Mucosa of rectum (tissue), 2 donors: ENCODE data around the gene ZHX3.
"Not testable (repeated sequence)": the region's sequence is repeated elsewhere in the genome, so short reads cannot be mapped to it uniquely, and the experiment has no call there.

Experiments
- H3K27ac ChIP-seq, 2 donors: one replicate each; pipeline ENCODE4 v1.7.0; 2013; ENCODE audit warnings: inconsistent platforms in 2 of 2, low read depth in 2 of 2, low read length in 2 of 2
- H3K27me3 ChIP-seq, 2 donors: one replicate each; pipeline ENCODE4 v1.7.0; 2013; ENCODE audit warnings: low read length in 2 of 2; ENCODE audit not compliant: control insufficient read depth in 2 of 2, insufficient read depth in 2 of 2
- H3K36me3 ChIP-seq, 2 donors: one replicate each; pipeline ENCODE4 v1.7.0; 2013; ENCODE audit warnings: low read length in 2 of 2; ENCODE audit not compliant: control insufficient read depth in 2 of 2, insufficient read depth in 2 of 2
- H3K4me1 ChIP-seq, 2 donors: one replicate each; pipeline ENCODE4 v1.7.0; 2013; ENCODE audit warnings: low read length in 2 of 2, mild to moderate bottlenecking in 1 of 2; ENCODE audit not compliant: control insufficient read depth in 2 of 2, insufficient read depth in 2 of 2
- H3K4me3 ChIP-seq, 2 donors: one replicate each; pipeline ENCODE4 v1.7.0; 2013; ENCODE audit warnings: low read length in 2 of 2
- H3K9ac ChIP-seq, 2 donors: one replicate each; pipeline ENCODE4 v1.7.0; 2013; ENCODE audit warnings: low read length in 2 of 2, low read depth in 1 of 2, mild to moderate bottlenecking in 1 of 2
- H3K9me3 ChIP-seq, 2 donors: one replicate each; pipeline ENCODE4 v1.7.0; 2013; ENCODE audit warnings: low read length in 2 of 2; ENCODE audit not compliant: control insufficient read depth in 2 of 2
- donor health status: healthy.
- donor health status: Normal muscosa, but diverticular disease.

Gene ZHX3

DNA sequence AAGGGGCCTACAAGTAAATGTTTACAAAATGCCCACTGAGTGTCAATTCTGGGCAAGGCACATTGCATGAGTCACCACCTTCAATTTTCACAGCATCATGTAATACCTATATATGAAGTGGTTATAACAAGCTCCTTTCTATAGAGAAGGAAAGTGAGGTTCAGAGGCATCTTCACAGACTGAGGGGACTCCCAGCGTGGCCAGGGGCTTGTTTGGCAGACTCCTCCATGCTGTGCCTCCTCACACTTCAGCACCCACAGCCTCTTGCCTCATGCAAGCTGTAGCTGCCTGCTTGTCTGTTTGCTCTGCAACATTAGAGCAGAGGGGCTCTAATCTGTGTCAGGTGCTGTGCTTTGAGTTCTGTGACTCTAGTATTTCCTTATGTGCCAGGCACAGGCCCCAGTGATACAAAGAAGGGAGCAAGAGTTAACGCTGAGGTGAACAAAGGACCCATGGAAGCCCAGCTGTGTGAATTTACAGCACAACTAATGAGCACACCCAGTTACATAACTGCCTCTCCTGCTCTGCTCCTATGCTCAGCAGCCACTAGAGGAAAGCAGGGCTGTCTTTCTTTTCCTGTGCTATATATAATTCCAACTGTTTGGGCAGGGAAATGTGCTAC, 72.3 kb downstream of the ZHX3 start:
- H3K4me1 ChIP-seq: peaks cover 11 to 32% of the 10 kb centered on the region in 2 donors
- H3K27me3 ChIP-seq: no peaks in the 10 kb centered on the region
- no peak overlapping the region for H3K4me3 ChIP-seq
- no peaks in the 10 kb centered on the region for H3K9me3 ChIP-seq
- no peak overlapping the region for H3K9ac ChIP-seq
- no peaks in the 10 kb centered on the region for H3K36me3 ChIP-seq
- peak overlapping the region in 1 of 2 donors; percentile 50 for H3K27ac ChIP-seq

DNA sequence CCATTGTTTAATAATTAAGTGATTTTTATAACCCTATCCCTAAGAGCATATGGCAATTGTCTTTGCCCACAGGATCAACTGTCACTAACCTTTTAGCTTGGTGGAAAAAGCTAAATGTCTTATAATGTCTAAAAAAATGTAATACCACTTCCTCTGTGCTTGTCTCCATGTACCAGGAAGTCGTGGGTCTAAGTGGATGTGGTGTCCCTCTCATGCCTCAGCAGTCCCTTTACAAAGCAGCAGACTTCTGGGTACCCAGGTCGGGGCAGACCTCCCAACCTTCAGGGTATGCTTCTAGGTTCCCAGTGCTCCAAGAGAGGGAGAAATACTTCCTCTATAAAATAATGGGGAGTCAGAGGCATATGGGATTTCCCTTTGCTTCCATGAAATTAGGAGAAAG, 74.7 kb downstream of the ZHX3 start:
- no peaks in the 10 kb centered on the region for H3K27me3 ChIP-seq
- H3K4me3 ChIP-seq: no peak overlapping the region
- no peak overlapping the region for H3K27ac ChIP-seq
- H3K36me3 ChIP-seq: no peaks in the 10 kb centered on the region
- no peaks in the 10 kb centered on the region for H3K9me3 ChIP-seq
- H3K9ac ChIP-seq: no peak overlapping the region
- H3K4me1 ChIP-seq: peaks cover 10 to 13% of the 10 kb centered on the region in 2 donors

DNA sequence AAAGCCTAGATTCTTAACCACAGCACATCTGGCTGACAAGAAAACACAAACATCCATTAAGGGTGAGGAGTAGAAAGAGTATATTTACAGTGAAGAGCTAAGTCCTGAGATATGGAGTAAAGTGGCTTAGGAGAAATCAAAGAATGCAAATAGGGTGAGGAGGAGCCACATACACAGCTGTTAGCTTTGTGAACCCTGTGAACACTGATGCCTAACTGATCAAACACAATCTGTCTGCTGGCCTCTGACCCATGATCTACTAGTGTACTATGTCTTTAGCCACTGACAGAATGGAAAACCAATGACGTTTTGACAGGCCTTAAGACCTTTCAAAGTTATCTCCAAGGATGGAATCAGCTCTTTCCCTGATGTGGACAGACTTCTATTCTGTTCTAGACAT, 75.2 kb downstream of the ZHX3 start:
- Histone ChIP-seq H3K4me3 (no peak overlapping the region), H3K9me3 (no peaks in the 10 kb centered on the region), H3K36me3 (no peaks in the 10 kb centered on the region), H3K27ac (no peak overlapping the region), H3K9ac (no peak overlapping the region), H3K27me3 (no peaks in the 10 kb centered on the region), H3K4me1 (peaks cover 5 to 8% of the 10 kb centered on the region in 2 donors)

DNA sequence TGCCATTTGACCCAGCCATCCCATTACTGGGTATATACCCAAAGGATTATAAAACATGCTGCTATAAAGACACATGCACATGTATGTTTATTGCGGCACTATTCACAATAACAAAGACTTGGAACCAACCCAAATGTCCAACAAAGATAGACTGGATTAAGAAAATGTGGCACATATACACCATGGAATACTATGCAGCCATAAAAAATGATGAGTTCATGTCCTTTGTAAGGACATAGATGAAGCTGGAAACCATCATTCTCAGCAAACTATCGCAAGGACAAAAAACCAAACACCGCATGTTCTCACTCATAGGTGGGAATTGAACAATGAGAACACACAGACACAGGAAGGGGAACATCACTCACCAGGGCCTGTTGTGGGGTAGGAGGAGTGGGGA, 80.3 kb downstream of the ZHX3 start:
- not testable (repeated sequence) for H3K4me3 ChIP-seq, H3K27me3 ChIP-seq, H3K4me1 ChIP-seq, H3K9me3 ChIP-seq, H3K27ac ChIP-seq, H3K9ac ChIP-seq, H3K36me3 ChIP-seq

DNA sequence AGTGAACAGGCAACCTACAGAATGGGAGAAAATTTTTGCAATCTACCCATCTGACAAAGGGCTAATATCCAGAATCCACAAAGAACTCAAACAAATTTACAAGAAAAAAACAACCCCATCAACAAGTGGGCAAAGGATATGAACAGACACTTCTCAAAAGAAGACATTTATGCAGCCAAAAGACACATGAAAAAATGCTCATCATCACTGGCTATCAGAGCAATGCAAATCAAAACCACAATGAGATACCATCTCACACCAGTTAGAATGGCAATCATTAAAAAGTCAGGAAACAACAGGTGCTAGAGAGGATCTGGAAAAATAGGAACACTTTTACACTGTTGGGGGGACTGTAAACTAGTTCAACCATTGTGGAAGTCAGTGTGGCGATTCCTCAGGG, 80.7 kb downstream of the ZHX3 start:
- not testable (repeated sequence) for H3K27me3 ChIP-seq, H3K9me3 ChIP-seq
- H3K4me1 ChIP-seq: peaks cover 3 to 11% of the 10 kb centered on the region in 2 donors

DNA sequence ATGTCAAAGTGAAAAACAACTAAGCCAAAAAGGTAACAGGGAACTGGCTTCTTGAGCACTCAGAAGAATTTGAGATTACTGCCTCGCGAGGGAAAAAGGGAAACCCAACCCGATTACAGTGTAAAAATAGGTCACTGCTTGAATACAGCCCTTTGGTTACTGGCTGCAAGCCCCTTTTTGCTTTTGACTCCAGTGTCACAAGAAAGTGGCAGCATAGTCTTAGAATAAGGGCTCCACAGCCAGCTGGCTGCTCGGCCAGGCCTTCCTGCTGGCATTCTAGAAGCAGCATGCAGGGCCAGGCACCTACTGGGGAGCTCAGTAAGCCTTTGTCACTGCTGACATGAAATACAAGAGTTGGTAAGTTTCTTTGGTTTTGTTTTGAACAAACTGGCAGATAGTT, 83.0 kb downstream of the ZHX3 start:
- Histone ChIP-seq H3K9ac (no peak overlapping the region), H3K27ac (no peak overlapping the region), H3K27me3 (no peaks in the 10 kb centered on the region), H3K36me3 (no peaks in the 10 kb centered on the region), H3K4me1 (peaks cover 3 to 11% of the 10 kb centered on the region in 2 donors), H3K4me3 (no peak overlapping the region), H3K9me3 (no peaks in the 10 kb centered on the region)

More for the DNA sequence above, 80.7 kb downstream of the ZHX3 start:
- H3K4me3 ChIP-seq, H3K9ac ChIP-seq, H3K27ac ChIP-seq, H3K36me3 ChIP-seq: not testable (repeated sequence)

DNA sequence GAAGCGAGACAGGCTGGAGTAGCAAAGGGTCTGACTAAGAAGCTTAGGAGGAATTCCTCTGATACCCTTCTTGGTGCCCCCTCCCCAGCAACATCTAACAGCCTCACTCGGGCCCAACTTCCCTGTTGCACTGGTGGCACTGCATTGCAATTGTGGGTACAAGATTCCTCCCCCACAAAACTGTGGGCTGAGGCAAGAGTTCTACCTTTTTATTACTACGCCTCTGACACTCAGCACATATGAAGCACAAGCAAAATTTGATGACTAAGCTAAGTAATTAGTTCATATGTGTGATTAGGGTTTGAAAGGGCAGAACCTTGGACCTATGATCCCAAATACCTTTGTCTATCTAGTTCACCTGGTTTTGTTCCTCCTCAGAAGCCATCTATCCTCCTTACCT, 83.5 kb downstream of the ZHX3 start:
- H3K9me3 ChIP-seq: no peaks in the 10 kb centered on the region
- H3K9ac ChIP-seq: no peak overlapping the region
- no peaks in the 10 kb centered on the region for H3K27me3 ChIP-seq
- H3K27ac ChIP-seq: no peak overlapping the region
- peaks cover 3 to 11% of the 10 kb centered on the region in 2 donors for H3K4me1 ChIP-seq
- no peak overlapping the region for H3K4me3 ChIP-seq
- no peaks in the 10 kb centered on the region for H3K36me3 ChIP-seq

DNA sequence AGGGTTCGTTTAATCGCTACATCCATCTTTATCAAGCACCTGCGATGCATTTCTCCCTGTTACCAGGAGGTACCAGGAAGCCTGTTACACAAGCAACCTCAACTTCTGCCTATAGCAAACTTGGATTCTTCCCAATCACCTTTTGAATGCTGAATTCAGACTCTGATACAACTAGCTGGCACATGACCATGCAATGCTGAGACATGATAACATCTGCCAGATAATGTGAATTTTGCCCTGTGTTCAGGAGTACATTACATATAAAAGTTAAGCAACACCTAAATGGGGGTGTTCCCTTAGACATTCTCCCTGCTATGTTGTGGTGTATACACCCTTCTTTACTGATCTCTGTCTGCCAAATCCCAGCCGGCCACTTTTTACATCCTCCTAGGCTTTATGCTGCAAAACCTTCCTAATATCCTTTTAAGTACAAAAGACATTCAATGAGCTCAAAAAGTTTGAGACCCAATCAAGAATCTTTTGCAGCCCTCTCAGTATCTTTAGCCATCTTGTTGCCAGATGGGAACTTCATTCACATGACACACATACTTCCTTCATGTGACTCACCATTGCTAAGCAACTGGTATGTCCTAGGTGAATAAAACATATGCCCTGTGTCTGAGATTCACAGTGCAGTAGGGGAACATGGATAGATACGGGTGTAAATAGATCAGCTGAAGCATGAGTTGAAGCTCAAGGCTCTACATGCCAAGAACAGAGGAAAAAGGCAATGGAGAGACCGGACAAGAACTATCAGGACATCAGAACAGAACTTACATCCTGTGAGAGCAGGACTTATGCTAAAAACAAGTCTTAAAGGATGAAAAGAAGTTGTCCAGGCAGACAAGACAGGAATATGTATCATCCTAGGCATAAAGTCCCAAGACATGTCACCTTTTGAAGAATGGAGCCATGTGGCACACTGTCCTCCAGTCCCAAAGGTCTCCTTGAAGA, 84.3 kb downstream of the ZHX3 start:
- H3K9me3 ChIP-seq: no peaks in the 10 kb centered on the region
- H3K4me1 ChIP-seq: peaks cover 3 to 11% of the 10 kb centered on the region in 2 donors
- peak overlapping the region in 1 of 2 donors; percentile 5 for H3K27ac ChIP-seq
- no peak overlapping the region for H3K4me3 ChIP-seq
- no peaks in the 10 kb centered on the region for H3K36me3 ChIP-seq
- no peaks in the 10 kb centered on the region for H3K27me3 ChIP-seq
- H3K9ac ChIP-seq: no peak overlapping the region

DNA sequence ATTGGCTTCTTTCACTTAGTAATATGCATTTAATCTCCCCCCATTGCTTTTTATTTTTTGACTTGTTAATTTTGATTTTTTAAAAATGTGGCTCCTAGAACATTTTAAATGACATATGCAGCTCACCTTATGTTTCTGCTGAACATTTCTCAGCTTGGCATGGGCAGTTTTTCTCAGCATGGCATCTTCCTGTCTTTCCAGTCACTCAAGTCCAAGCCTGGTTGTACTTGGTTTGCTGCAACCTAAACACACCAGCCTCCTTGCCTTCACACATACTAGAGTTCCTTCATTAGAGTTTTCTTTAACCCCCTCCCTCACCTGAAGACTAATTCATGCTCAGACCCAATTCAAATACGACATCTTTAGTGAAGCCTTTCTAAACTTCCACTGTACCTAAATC, 86.4 kb downstream of the ZHX3 start:
- Histone ChIP-seq H3K9me3 (no peaks in the 10 kb centered on the region), H3K9ac (no peak overlapping the region), H3K27me3 (no peaks in the 10 kb centered on the region), H3K4me1 (peaks cover 3 to 11% of the 10 kb centered on the region in 2 donors), H3K36me3 (no peaks in the 10 kb centered on the region), H3K27ac (no peak overlapping the region), H3K4me3 (no peak overlapping the region)

DNA sequence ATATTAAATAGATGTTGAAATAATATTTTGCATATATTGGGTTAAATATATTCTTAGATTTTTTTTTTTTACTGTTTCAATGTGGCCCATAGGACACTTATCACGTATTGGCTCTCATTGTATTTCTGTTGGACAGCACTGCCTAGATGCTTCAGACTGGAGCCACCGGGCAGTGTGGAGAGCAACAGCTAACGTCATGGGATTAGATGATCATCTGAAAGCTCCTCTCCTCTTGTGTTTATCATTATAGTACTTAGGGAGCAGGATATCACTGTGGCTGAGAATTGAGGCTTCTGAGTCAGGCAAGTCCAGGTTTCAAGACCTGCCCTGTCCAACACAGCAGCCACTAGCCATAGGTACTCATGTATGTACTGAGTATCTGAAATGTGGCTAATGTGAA, 87.4 kb downstream of the ZHX3 start:
- Histone ChIP-seq H3K9ac (no peak overlapping the region), H3K27ac (no peak overlapping the region), H3K36me3 (no peaks in the 10 kb centered on the region), H3K4me1 (peaks cover 3 to 11% of the 10 kb centered on the region in 2 donors), H3K27me3 (no peaks in the 10 kb centered on the region), H3K4me3 (no peak overlapping the region), H3K9me3 (no peaks in the 10 kb centered on the region)
